T-helper 2 cell (primary cell): ENCODE data around the gene BTF3L4.
"Not testable (repeated sequence)": the region's sequence is repeated elsewhere in the genome, so short reads cannot be mapped to it uniquely, and the experiment has no call there.

ENCODE experiments used
- DNase-seq, 5 experiments: peaks; one replicate each; pipeline versions ENCODE4 v3.0.0 to v3.0.0-alpha.2; 2012 to 2022
- total RNA-seq, 2 donors: gene quantifications; one replicate each; lab custom pipeline; 2026; lab: John Stamatoyannopoulos, UW

Gene BTF3L4
- 28.4 to 37.6 reads per million in 2 donors for total RNA-seq

GRCh38 chr1:52056163-52056936, at the start of gene BTF3L4:
BTF3L4 (plus strand) TSS chr1:52056295; CDS start chr1:52059848, 3,553 bp downstream.
- peak; percentile 83 to 97 (median 91) for DNase-seq

GRCh38 chr1:52007215-52008002, 48.7 kb upstream of the BTF3L4 start:
- no peak for DNase-seq

- no peak for DNase-seq
These were observed 47.9 kb upstream of the BTF3L4 start for GRCh38 chr1:52008071-52008809.

- DNase-seq, result no peak
These were observed 34.0 kb upstream of the BTF3L4 start for GRCh38 chr1:52022133-52022532.

- DNase-seq, result peak in 1 of 5 experiments; percentile 5
These were observed 29.8 kb upstream of the BTF3L4 start for GRCh38 chr1:52026278-52026677.

GRCh38 chr1:52028328-52028727, 27.8 kb upstream of the BTF3L4 start:
- no peak for DNase-seq

- not testable (repeated sequence) for DNase-seq
These were observed 27.3 kb upstream of the BTF3L4 start for GRCh38 chr1:52028839-52029238.

- DNase-seq, result peak in 1 of 5 experiments; percentile 11
These were observed 23.8 kb upstream of the BTF3L4 start for GRCh38 chr1:52032124-52032784.

GRCh38 chr1:52032785-52033131, 23.3 kb upstream of the BTF3L4 start:
- DNase-seq, result peak in 2 of 5 experiments; percentile 4 to 18

- DNase-seq, result peak; percentile 64 to 96 (median 84)
These were observed 22.7 kb upstream of the BTF3L4 start, which contains the start of gene KTI12 for GRCh38 chr1:52033190-52034049. KTI12 (minus strand) TSS chr1:52033810; CDS start chr1:52033761, 49 bp downstream.

GRCh38 chr1:52034050-52034384, 22.1 kb upstream of the BTF3L4 start:
- no peak for DNase-seq

- DNase-seq, result no peak
These were observed 18.7 kb upstream of the BTF3L4 start for GRCh38 chr1:52037402-52037814.

- no peak for DNase-seq
These were observed 18.2 kb upstream of the BTF3L4 start for GRCh38 chr1:52037909-52038308.

- DNase-seq, result no peak
These were observed 14.4 kb upstream of the BTF3L4 start for GRCh38 chr1:52041551-52042185.

- DNase-seq, result no peak
These were observed 10.9 kb upstream of the BTF3L4 start for GRCh38 chr1:52045236-52045635.

- DNase-seq, result not testable (repeated sequence)
These were observed 10.4 kb upstream of the BTF3L4 start for GRCh38 chr1:52045666-52046195.

GRCh38 chr1:52049337-52049736, 6.8 kb upstream of the BTF3L4 start:
- DNase-seq, result not testable (repeated sequence)

GRCh38 chr1:52053862-52054261, 2.2 kb upstream of the BTF3L4 start:
- DNase-seq, result no peak

- DNase-seq, result no peak
These were observed 1.5 kb upstream of the BTF3L4 start for GRCh38 chr1:52054496-52055065.
